OCI-LY3 (cell line): ENCODE measurements around the gene FAM181A.

Experiments used
- CTCF ChIP-seq: fragments of 200-600, 300-600 bp; sonication (generic); IDR thresholded peaks from 2 replicates; pipeline ENCODE4 v1.5.1; 2014; ENCODE audit warnings: antibody characterized with exemption, low read length, low read depth
- EZH2phosphoT487 ChIP-seq: fragments of 200-600 bp; shearing (Covaris generic); IDR thresholded peaks from 2 replicates; pipeline ENCODE4 v1.6.1; 2018; ENCODE audit warnings: antibody characterized with exemption, mixed run types, low read depth

DNA sequence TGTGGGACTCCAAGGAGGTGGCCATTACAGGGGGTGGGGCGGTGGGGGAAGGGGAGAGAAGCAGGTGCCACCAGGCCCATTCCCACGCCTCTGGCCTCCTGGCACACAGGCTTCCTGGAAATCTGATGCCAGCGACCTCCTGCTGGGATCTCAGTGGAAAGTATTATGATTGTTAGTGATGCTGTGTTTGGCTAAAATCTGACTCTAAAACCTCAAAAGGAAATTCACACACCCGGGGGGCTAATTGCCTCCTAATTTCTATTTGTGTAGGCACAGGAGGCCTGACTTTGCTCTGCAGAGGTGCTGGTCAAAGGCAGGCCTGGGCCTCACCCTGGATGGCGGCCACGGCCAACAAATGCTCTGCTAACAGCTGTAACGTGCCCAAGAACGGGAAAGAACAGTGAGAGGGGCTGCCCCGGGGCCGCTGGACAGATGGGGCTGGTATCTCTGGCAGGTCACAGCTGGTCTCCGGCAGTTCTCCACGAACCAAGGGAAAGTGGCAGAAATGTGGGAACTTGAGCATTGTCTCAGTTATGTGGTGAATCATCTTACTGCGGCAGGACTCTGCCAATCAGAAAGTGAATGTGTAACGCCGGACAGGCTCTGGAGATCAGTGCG lies 14.3 kb downstream of the FAM181A start:
- TF ChIP-seq CTCF (no peak), EZH2phosphoT487 (no peak)
